Measurements from ENCODE around the gene XXYLT1. TPM values are rescaled to one million over a fixed set of nuclear protein-coding genes. Genes with fewer than 3 reads are reported as not detected.

Gene XXYLT1
- total RNA-seq, 4 donors from 2014 or later: 5.4 to 18.2 (median 6.9) TPM

DNA sequence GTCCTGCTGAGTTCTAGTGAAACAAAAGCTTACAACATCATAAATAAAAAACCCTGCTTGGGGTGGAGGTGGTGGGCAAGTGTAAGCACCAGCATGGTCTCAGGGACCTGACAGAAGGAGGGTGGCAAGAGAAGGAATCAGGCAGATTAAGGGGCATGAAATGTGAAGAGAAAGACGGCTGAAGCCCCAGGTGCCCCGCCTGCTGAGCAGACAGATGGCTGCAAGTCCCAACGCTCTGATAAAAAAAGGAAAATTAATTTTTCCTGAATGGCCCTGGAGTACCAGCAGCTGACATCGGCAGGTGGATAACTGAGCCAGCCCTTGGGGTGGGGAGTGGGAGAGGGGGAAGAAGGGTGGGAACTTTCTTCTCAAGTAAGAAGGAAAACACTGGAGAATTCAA, 137.9 kb downstream of the XXYLT1 start:
- Histone ChIP-seq H3K4me1 (peaks cover 0 to 4% (median under 1%) of the 10 kb centered on the region in 4 donors), H3K27me3 (no peaks in the 10 kb centered on the region), H3K27ac (peak overlapping the region in 2 of 4 donors; percentile 44 to 47), H3K4me3 (no peak overlapping the region), H3K36me3 (no peaks in the 10 kb centered on the region), H3K9me3 (no peaks in the 10 kb centered on the region)
- no peak for DNase-seq
- TF ChIP-seq, protein P1, sequence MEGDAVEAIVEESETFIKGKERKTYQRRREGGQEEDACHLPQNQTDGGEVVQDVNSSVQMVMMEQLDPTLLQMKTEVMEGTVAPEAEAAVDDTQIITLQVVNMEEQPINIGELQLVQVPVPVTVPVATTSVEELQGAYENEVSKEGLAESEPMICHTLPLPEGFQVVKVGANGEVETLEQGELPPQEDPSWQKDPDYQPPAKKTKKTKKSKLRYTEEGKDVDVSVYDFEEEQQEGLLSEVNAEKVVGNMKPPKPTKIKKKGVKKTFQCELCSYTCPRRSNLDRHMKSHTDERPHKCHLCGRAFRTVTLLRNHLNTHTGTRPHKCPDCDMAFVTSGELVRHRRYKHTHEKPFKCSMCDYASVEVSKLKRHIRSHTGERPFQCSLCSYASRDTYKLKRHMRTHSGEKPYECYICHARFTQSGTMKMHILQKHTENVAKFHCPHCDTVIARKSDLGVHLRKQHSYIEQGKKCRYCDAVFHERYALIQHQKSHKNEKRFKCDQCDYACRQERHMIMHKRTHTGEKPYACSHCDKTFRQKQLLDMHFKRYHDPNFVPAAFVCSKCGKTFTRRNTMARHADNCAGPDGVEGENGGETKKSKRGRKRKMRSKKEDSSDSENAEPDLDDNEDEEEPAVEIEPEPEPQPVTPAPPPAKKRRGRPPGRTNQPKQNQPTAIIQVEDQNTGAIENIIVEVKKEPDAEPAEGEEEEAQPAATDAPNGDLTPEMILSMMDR (IDR thresholded peaks at IDR 0.05): no peak
- TF ChIP-seq POLR2A (IDR thresholded peaks at IDR 0.05): no peak

DNA sequence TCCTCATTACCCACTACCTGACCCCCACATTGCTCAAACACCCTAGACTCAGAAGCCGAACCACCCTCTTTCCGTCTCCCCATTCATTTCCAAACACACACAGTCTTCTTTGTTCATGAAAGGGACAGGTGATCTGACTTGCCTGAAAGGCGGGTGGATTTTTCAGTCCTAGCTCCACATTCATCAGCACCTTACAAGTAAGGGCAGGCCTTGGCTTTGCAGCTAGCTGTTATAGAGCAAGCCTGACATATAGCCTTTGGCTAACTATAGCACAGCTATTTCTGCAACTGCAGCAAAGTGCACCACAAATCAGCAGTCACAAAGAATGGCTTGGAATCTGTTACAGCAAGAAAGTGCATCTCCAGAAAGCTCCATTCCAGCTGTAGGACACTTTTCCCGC, 139.8 kb downstream of the XXYLT1 start:
- Histone ChIP-seq H3K27me3 (no peaks in the 10 kb centered on the region), H3K9me3 (no peaks in the 10 kb centered on the region), H3K4me3 (no peak overlapping the region), H3K27ac (peak overlapping the region in 1 of 4 donors; percentile 15), H3K4me1 (peaks cover 0 to 4% (median 2%) of the 10 kb centered on the region in 4 donors), H3K36me3 (no peaks in the 10 kb centered on the region)
- TF ChIP-seq, protein P1 (IDR thresholded peaks at IDR 0.05): no peak
- TF ChIP-seq POLR2A (IDR thresholded peaks at IDR 0.05): no peak
- no peak for DNase-seq

DNA sequence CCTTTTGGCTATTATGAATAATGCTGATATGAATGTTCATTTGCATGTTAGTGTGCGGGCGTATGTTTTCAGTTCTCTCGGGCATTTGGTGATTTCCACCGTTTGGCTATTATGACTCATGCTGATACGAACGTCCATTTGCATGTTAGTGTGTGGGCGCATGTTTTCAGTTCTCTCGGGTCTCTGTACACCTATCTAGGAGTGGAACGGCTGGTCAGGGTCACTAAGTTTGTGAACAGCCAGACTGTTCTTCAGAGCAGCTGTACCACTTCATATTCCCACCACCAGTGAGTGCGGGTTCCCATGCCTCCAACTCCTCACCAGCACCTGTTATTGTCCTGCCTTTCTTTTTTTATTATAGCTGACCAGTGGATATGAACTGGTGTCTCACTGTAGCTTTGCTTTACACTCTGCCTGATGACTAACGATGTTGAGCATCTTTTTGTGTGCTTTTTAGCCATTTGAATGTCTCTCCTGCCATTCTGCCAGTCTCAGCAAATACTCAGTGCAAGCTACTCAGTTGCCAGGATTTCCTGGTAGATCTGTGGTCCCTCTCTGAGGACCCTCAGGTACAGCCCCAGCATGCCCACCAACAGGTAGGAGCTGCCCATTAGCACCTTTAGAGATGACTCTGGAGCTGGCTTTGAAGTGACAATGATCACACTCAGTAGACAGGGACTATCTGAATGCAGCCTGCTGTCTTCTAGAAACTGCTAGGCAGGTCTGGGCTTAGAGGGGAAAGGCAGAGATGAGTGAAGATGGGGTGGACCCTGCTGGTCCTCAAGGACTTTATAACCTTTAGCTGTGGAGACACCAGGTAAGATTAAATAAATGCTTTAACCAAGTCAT, 141.1 kb downstream of the XXYLT1 start:
- no peaks in the 10 kb centered on the region for H3K9me3 ChIP-seq
- no peak for TF ChIP-seq POLR2A (IDR thresholded peaks at IDR 0.05)
- TF ChIP-seq, protein P1 (IDR thresholded peaks at IDR 0.05): no peak
- H3K4me1 ChIP-seq: peaks cover 0 to 4% (median 2%) of the 10 kb centered on the region in 4 donors
- H3K27ac ChIP-seq: peak overlapping the region in 1 of 4 donors; percentile 51
- no peaks in the 10 kb centered on the region for H3K27me3 ChIP-seq
- H3K36me3 ChIP-seq: no peaks in the 10 kb centered on the region
- DNase-seq: peak in 1 of 3 donors; percentile 69
- H3K4me3 ChIP-seq: peak overlapping the region in 1 of 4 donors; percentile 7

DNA sequence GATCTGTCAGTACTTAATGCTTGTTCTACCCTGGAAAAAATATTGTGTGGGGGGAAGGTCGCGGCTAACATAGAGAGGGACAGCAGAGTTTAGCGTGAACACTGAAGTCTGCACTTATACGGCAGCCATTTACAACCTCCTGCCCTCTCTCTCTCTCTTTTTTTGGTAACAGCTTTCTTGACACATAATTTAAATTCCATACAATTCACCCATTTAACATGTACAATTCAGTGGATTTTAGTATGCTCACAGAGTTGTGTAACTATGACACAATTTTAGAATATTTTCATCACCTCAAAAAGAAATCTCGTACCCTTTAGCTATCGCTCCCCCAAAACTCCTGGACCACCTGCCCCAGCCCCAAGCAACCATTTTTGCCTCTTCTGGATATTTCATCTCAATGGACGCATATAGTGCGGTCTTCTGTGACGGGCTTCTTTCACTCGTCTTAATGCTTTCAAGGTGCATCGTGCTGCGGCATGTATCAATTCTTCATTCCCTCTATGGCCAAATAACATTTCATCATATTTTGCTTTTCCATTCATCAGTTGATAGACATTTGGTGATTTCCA, 141.8 kb downstream of the XXYLT1 start:
- Histone ChIP-seq H3K36me3 (no peaks in the 10 kb centered on the region), H3K4me1 (peaks cover 0 to 4% (median 2%) of the 10 kb centered on the region in 4 donors), H3K27me3 (no peaks in the 10 kb centered on the region), H3K27ac (peak overlapping the region in 1 of 4 donors; percentile 11), H3K4me3 (peak overlapping the region in 1 of 4 donors; percentile 7), H3K9me3 (no peaks in the 10 kb centered on the region)
- no peak for TF ChIP-seq POLR2A (IDR thresholded peaks at IDR 0.05)
- TF ChIP-seq, protein P1 (IDR thresholded peaks at IDR 0.05): no peak
- DNase-seq: no peak

DNA sequence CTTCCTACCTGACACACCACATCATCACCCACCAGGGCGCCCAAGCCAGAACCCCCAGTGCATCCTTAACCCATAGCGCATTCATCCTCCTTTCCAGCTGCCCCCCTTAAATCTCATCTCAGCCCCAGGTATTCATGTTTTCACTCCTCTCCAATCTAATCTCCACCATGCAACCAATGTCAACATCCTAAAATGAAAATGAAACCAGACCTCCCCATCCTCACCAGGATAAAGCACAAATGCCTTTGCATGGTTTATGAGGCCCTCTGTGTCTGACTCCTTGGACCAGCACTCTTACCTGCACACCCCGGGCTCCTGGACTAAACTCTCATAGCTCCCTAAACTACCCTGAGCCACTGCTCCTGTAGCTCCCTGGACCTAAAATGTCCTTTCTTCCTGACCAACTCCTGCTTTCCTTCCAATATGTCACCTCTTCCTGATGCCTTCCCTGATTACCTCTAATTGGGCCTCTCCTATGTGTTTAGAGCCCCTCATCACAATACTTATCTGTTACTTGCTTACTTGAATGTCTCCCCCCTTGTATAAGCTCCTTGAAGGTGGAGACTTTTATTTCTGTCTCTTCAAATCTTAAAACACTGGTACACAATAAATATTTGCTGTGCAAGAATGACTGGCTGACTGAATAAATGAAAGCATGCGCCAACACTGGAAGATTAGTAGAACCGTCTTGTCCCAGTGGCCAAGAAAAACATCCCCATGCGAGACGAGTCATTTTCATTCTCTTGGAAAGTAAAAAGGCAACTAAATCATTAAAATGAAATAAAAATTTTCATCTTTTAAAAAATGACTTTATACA, 142.5 kb downstream of the XXYLT1 start:
- H3K4me3 ChIP-seq: no peak overlapping the region
- H3K4me1 ChIP-seq: peaks cover 0 to 4% (median 2%) of the 10 kb centered on the region in 4 donors
- no peaks in the 10 kb centered on the region for H3K9me3 ChIP-seq
- H3K27ac ChIP-seq: peak overlapping the region in 1 of 4 donors; percentile 58
- no peak for TF ChIP-seq POLR2A (IDR thresholded peaks at IDR 0.05)
- TF ChIP-seq, protein P1 (IDR thresholded peaks at IDR 0.05): no peak
- no peak for DNase-seq
- no peaks in the 10 kb centered on the region for H3K27me3 ChIP-seq
- no peaks in the 10 kb centered on the region for H3K36me3 ChIP-seq
